Effector memory CD8-positive, alpha-beta T cell (primary cell): ENCODE results near the gene C14orf180.
"Not testable (repeated sequence)": the region's sequence is repeated elsewhere in the genome, so short reads cannot be mapped to it uniquely, and the experiment has no call there.

Experiments
- ATAC-seq: fragments of 150-1000 bp; cut with Tn5 transposase; replicated peaks from 2 replicates; pipeline ENCODE4 v1.10.0; 2021; ENCODE audit warnings: mild to moderate bottlenecking, moderate library complexity
- DNase-seq, 3 experiments: peaks; one replicate each; pipeline ENCODE4 v3.0.0; 2021
- H3K27ac Mint-ChIP-seq, 2 donors: one replicate each; pipeline ENCODE4 v1.8.0; 2022; ENCODE audit warnings: mild to moderate bottlenecking in 2 of 2, mixed read lengths in 2 of 2, moderate library complexity in 2 of 2
- H3K27me3 Mint-ChIP-seq, 2 donors: one replicate each; pipeline ENCODE4 v1.8.0; 2022; ENCODE audit warnings: mixed read lengths in 2 of 2
- H3K36me3 Mint-ChIP-seq: one replicate; pipeline ENCODE4 v1.8.0; 2022; ENCODE audit warnings: mild to moderate bottlenecking, moderate library complexity, mixed read lengths; ENCODE audit not compliant: insufficient read depth
- H3K4me1 Mint-ChIP-seq, 2 donors: one replicate each; pipeline ENCODE4 v1.8.0; 2022; ENCODE audit warnings: low read depth in 2 of 2, mixed read lengths in 2 of 2
- H3K4me3 Mint-ChIP-seq, 2 donors: one replicate each; pipeline ENCODE4 v1.8.0; 2022; ENCODE audit warnings: mild to moderate bottlenecking in 2 of 2, mixed read lengths in 2 of 2, moderate library complexity in 2 of 2
- H3K9me3 Mint-ChIP-seq, 2 donors: one replicate each; pipeline ENCODE4 v1.8.0; 2022; ENCODE audit warnings: mixed read lengths in 2 of 2

The C14orf180 gene

GRCh38 chr14:104633276-104634137 is 53.9 kb downstream of the C14orf180 start:
- Mint-ChIP-seq H3K27me3 (peaks cover 25 to 52% of the 10 kb centered on the region in 2 donors), H3K9me3 (no peaks in the 10 kb centered on the region), H3K27ac (no peak overlapping the region), H3K36me3 (no peaks in the 10 kb centered on the region), H3K4me3 (no peak overlapping the region), H3K4me1 (no peaks in the 10 kb centered on the region)
- ATAC-seq: no peak
- no peak for DNase-seq

DNA sequence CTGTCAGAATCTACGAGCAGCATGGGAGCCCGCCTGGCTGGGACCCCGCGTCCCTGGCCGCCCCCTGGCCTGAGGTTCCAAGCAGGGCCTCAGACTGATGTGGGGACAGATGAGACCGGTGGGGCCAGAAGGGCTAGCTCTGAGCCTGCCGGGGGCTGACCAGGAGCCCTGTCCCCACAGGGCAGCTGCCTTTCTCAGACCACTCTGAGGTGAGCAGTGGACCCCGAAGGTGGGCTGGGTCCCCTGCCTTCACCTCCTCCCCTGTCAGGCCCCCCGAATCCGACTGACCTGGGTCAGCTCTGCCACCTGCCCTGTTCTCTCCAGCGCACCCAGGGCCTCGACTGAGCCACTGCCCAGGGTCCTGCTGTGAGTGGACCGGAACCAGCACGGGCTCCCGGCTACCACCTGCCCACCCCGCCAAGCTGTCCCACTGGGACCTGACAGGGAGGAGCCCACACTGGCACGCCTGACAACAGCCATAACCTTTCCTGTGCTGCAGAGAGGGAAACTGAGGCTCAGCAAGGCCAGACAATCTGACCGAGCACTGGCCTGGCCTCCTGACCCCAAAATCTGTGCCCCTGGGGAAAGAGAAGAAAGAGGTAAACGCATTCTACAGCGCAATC is 54.7 kb downstream of the C14orf180 start:
- peaks cover 32 to 52% of the 10 kb centered on the region in 2 donors for H3K27me3 Mint-ChIP-seq
- no peaks in the 10 kb centered on the region for H3K9me3 Mint-ChIP-seq
- H3K36me3 Mint-ChIP-seq: no peaks in the 10 kb centered on the region
- ATAC-seq (no peak), DNase-seq (no peak)
- no peaks in the 10 kb centered on the region for H3K4me1 Mint-ChIP-seq
- H3K4me3 Mint-ChIP-seq: no peak overlapping the region
- H3K27ac Mint-ChIP-seq: no peak overlapping the region

- no peak overlapping the region for H3K4me3 Mint-ChIP-seq
- DNase-seq (no peak), ATAC-seq (no peak)
- peaks cover 36 to 52% of the 10 kb centered on the region in 2 donors for H3K27me3 Mint-ChIP-seq
- no peaks in the 10 kb centered on the region for H3K36me3 Mint-ChIP-seq
- no peaks in the 10 kb centered on the region for H3K4me1 Mint-ChIP-seq
- no peak overlapping the region for H3K27ac Mint-ChIP-seq
- no peaks in the 10 kb centered on the region for H3K9me3 Mint-ChIP-seq
Observed at GRCh38 chr14:104634886-104635570, 55.5 kb downstream of the C14orf180 start.

GRCh38 chr14:104635717-104636116 is 56.2 kb downstream of the C14orf180 start:
- Mint-ChIP-seq H3K4me1 (no peaks in the 10 kb centered on the region), H3K27me3 (peaks cover 30 to 58% of the 10 kb centered on the region in 2 donors), H3K27ac (no peak overlapping the region), H3K4me3 (no peak overlapping the region), H3K9me3 (no peaks in the 10 kb centered on the region), H3K36me3 (no peaks in the 10 kb centered on the region)
- no peak for ATAC-seq
- no peak for DNase-seq

DNA sequence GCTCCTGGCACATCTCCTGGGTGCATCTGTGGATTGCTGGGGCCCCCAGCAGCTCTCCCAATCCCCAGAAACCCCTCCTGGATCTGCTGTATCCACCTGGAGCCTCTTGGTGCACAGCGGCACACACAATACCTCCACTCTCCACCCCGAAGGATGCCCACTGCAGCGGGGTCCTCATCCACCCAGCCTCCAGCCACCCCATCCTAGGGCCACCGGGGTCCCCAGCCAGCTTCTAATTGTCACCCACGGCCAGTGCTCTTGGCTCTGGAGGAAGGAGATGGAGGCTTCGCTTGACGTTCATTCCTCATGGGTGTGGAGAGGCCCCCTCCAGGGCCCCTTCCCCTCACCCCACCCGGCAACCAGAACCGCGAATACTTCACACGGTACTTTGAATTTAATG is 56.6 kb downstream of the C14orf180 start:
- no peaks in the 10 kb centered on the region for H3K9me3 Mint-ChIP-seq
- DNase-seq: no peak
- H3K27ac Mint-ChIP-seq: no peak overlapping the region
- ATAC-seq: no peak
- H3K27me3 Mint-ChIP-seq: peaks cover 28 to 62% of the 10 kb centered on the region in 2 donors
- H3K4me3 Mint-ChIP-seq: no peak overlapping the region
- no peaks in the 10 kb centered on the region for H3K4me1 Mint-ChIP-seq
- no peaks in the 10 kb centered on the region for H3K36me3 Mint-ChIP-seq

DNA sequence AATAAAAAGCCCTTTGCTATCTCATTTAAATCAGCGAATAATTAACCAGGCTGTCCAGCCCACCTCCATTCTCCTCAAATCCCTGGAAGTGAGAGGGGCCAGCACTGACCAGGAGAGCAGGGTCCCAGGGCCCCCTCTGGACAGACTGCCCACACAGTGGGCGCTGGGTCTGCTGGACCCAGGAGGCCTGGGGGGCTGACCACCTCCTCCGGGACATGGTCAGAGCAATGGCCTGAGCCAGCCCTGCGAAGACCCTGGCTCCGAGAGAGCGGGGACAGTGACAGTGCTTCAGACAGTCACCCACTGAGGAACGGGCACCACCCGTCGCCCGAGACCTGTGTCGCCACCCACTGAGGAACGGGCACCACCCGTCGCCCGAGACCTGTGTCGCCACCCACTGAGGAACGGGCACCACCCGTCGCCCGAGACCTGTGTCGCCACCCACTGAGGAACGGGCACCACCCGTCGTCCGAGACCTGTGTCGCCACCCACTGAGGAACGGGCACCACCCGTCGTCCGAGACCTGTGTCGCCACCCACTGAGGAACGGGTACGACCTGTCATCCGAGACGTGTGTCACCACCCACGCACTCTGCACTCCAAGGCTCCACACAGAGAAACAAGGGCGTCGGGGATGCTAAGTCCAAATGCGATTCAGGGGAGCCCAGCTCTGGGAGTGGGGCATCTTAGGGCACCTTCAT is 57.4 kb downstream of the C14orf180 start:
- ATAC-seq, H3K27ac Mint-ChIP-seq, H3K4me3 Mint-ChIP-seq, H3K36me3 Mint-ChIP-seq, DNase-seq, H3K4me1 Mint-ChIP-seq, H3K9me3 Mint-ChIP-seq: not testable (repeated sequence)
- H3K27me3 Mint-ChIP-seq: peaks cover 33 to 69% of the 10 kb centered on the region in 2 donors

DNA sequence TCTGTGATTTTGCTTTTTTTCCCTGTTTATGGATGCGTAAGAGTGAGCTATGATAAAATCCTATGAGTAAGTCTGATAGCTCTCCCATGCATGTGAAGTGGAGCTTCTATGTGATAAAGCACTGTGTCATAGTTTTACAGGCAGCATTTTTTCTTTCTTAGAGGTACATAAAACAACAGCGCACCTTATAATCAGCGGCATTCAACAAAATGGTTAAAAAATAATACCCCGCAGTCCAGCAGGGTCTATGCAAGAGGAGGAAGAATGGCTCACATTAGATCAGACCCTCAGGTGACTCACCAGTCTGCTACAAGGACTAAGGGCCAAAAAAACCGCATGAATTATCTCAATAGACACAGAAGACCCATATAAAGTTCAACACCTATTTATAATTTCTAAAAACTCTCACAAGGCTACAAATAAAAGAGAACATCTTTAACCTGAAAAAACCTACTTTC is 58.0 kb downstream of the C14orf180 start:
- H3K4me3 Mint-ChIP-seq: no peak overlapping the region
- DNase-seq: no peak
- H3K27ac Mint-ChIP-seq: no peak overlapping the region
- no peaks in the 10 kb centered on the region for H3K4me1 Mint-ChIP-seq
- H3K9me3 Mint-ChIP-seq: no peaks in the 10 kb centered on the region
- H3K36me3 Mint-ChIP-seq: no peaks in the 10 kb centered on the region
- no peak for ATAC-seq
- peaks cover 33 to 69% of the 10 kb centered on the region in 2 donors for H3K27me3 Mint-ChIP-seq

- no peaks in the 10 kb centered on the region for H3K4me1 Mint-ChIP-seq
- no peaks in the 10 kb centered on the region for H3K36me3 Mint-ChIP-seq
- no peak overlapping the region for H3K27ac Mint-ChIP-seq
- H3K27me3 Mint-ChIP-seq: peaks cover 33 to 69% of the 10 kb centered on the region in 2 donors
- DNase-seq (no peak), ATAC-seq (no peak)
- H3K4me3 Mint-ChIP-seq: no peak overlapping the region
- no peaks in the 10 kb centered on the region for H3K9me3 Mint-ChIP-seq
Observed at GRCh38 chr14:104638190-104638589, 58.6 kb downstream of the C14orf180 start.

DNA sequence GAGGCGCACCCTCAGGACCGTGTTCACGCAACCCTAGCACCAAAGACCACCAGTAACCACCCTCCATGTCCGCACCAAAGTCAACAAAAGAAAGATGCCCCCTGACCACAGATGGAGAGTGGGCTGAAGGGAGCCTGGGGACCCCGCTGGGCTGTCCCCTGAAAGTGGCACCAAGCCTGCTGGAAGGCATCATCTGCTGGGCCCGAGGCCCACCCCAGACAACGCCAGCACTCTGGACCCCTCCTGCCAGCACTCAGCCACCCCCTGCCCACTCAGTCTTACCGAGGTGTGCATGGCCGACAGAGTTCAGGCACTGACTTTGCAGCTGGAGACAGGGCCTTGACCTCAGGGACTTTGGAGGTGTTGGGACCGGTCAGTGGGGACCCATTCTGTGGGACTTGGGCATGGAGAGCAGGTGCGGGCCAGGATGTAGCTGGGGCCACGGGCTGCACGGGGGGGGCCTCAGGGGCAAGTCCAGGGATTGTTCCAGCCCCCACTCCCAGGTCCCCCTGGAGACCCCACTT is 59.4 kb downstream of the C14orf180 start:
- no peak overlapping the region for H3K4me3 Mint-ChIP-seq
- H3K9me3 Mint-ChIP-seq: no peaks in the 10 kb centered on the region
- H3K36me3 Mint-ChIP-seq: no peaks in the 10 kb centered on the region
- no peak overlapping the region for H3K27ac Mint-ChIP-seq
- DNase-seq (no peak), ATAC-seq (no peak)
- no peaks in the 10 kb centered on the region for H3K4me1 Mint-ChIP-seq
- H3K27me3 Mint-ChIP-seq: peaks cover 33 to 74% of the 10 kb centered on the region in 2 donors

DNA sequence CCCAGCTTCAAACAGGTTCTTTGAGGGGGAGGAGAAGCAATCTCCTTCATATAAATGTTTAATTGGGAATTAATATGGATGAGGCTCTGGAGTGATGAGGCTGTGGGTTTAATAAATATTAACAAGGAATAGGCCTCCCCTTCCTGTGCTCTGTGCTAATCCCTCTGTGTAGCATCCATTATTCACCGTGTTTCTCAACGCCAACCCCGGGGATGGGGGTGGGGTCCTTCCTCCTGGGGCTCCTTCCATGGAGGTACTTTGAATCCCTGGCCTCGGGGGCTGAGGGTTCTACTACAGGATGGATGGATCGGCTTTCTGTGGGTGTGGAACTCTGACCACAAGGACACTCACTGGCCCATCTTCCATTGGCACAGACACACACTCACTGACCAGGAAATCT is 59.9 kb downstream of the C14orf180 start:
- no peak for DNase-seq
- Mint-ChIP-seq H3K4me1 (no peaks in the 10 kb centered on the region), H3K27me3 (peaks cover 33 to 74% of the 10 kb centered on the region in 2 donors), H3K9me3 (no peaks in the 10 kb centered on the region), H3K4me3 (no peak overlapping the region), H3K27ac (no peak overlapping the region), H3K36me3 (no peaks in the 10 kb centered on the region)
- no peak for ATAC-seq
